ENCODE data around the gene DHFR. TPM values are rescaled to one million over a fixed set of nuclear protein-coding genes. Genes with fewer than 3 reads are reported as not detected.

The DHFR gene
- total RNA-seq, 1 donor from 2014 or later = 13.4 TPM

GRCh38 chr5:80698369-80698768, 43.6 kb upstream of the DHFR start:
- H3K4me3 Mint-ChIP-seq (ENCODE audit: unreplicated experiment) = no peak overlapping the region
- no peaks in the 10 kb centered on the region for H3K27me3 Mint-ChIP-seq (ENCODE audit: low read depth)
- H3K36me3 Mint-ChIP-seq (ENCODE audit: low read depth) = peaks cover 8% of the 10 kb centered on the region
- H3K9me3 Mint-ChIP-seq (ENCODE audit: low read depth) = no peaks in the 10 kb centered on the region
- no peak for DNase-seq (ENCODE audit: low spot score)
- TF ChIP-seq CTCF (IDR thresholded peaks at IDR 0.05) = no peak
- H3K4me1 Mint-ChIP-seq (ENCODE audit: low read depth) = peaks cover 2% of the 10 kb centered on the region
- no peak overlapping the region for H3K27ac Mint-ChIP-seq (ENCODE audit: unreplicated experiment)

- Mint-ChIP-seq H3K4me3 (ENCODE audit: unreplicated experiment) (no peak overlapping the region), H3K27me3 (ENCODE audit: low read depth) (no peaks in the 10 kb centered on the region), H3K27ac (ENCODE audit: unreplicated experiment) (no peak overlapping the region), H3K9me3 (ENCODE audit: low read depth) (no peaks in the 10 kb centered on the region), H3K36me3 (ENCODE audit: low read depth) (peaks cover 6% of the 10 kb centered on the region), H3K4me1 (ENCODE audit: low read depth) (no peaks in the 10 kb centered on the region)
- no peak for DNase-seq (ENCODE audit: low spot score)
- TF ChIP-seq CTCF (IDR thresholded peaks at IDR 0.05) = no peak
Observed at GRCh38 chr5:80697100-80697499, 42.3 kb upstream of the DHFR start.

- Mint-ChIP-seq H3K27ac (ENCODE audit: unreplicated experiment) (no peak overlapping the region), H3K9me3 (ENCODE audit: low read depth) (no peaks in the 10 kb centered on the region), H3K4me1 (ENCODE audit: low read depth) (no peaks in the 10 kb centered on the region), H3K27me3 (ENCODE audit: low read depth) (no peaks in the 10 kb centered on the region), H3K36me3 (ENCODE audit: low read depth) (peaks cover 5% of the 10 kb centered on the region), H3K4me3 (ENCODE audit: unreplicated experiment) (no peak overlapping the region)
- DNase-seq (ENCODE audit: low spot score) = no peak
- TF ChIP-seq CTCF (IDR thresholded peaks at IDR 0.05) = no peak
Observed at GRCh38 chr5:80696450-80696849, 41.7 kb upstream of the DHFR start.

GRCh38 chr5:80695666-80696065, 40.9 kb upstream of the DHFR start:
- TF ChIP-seq CTCF (IDR thresholded peaks at IDR 0.05) = no peak
- no peaks in the 10 kb centered on the region for H3K27me3 Mint-ChIP-seq (ENCODE audit: low read depth)
- no peak for DNase-seq (ENCODE audit: low spot score)
- peaks cover 5% of the 10 kb centered on the region for H3K36me3 Mint-ChIP-seq (ENCODE audit: low read depth)
- H3K9me3 Mint-ChIP-seq (ENCODE audit: low read depth) = no peaks in the 10 kb centered on the region
- H3K27ac Mint-ChIP-seq (ENCODE audit: unreplicated experiment) = no peak overlapping the region
- no peaks in the 10 kb centered on the region for H3K4me1 Mint-ChIP-seq (ENCODE audit: low read depth)
- no peak overlapping the region for H3K4me3 Mint-ChIP-seq (ENCODE audit: unreplicated experiment)

GRCh38 chr5:80689627-80690026, 34.8 kb upstream of the DHFR start:
- H3K27me3 Mint-ChIP-seq (ENCODE audit: low read depth) = no peaks in the 10 kb centered on the region
- H3K27ac Mint-ChIP-seq (ENCODE audit: unreplicated experiment) = no peak overlapping the region
- H3K9me3 Mint-ChIP-seq (ENCODE audit: low read depth) = no peaks in the 10 kb centered on the region
- peaks cover 3% of the 10 kb centered on the region for H3K4me1 Mint-ChIP-seq (ENCODE audit: low read depth)
- TF ChIP-seq CTCF (IDR thresholded peaks at IDR 0.05) = no peak
- no peak for DNase-seq (ENCODE audit: low spot score)
- H3K4me3 Mint-ChIP-seq (ENCODE audit: unreplicated experiment) = no peak overlapping the region
- no peaks in the 10 kb centered on the region for H3K36me3 Mint-ChIP-seq (ENCODE audit: low read depth)
